Testis (tissue), 5 donors: ENCODE results near the gene CXXC5. TPM values are rescaled to one million over a fixed set of nuclear protein-coding genes. Genes with fewer than 3 reads are reported as not detected.
A peak's percentile ranks its signal among the peaks of the same experiment; 100 is the strongest.
"Not testable (repeated sequence)": the region's sequence is repeated elsewhere in the genome, so short reads cannot be mapped to it uniquely, and the experiment has no call there.

Source experiments
- DNase-seq: peaks from one replicate; pipeline ENCODE4 v3.0.0-alpha.2; 2019
- H3K27ac ChIP-seq, 2 donors: fragments of 200-600 bp; sonication (generic); one replicate each; pipeline ENCODE4 v1.5.1; 2019
- H3K27me3 ChIP-seq: fragments of 200-600 bp; sonication (generic); one replicate; pipeline ENCODE4 v1.5.1; 2019
- H3K36me3 ChIP-seq: fragments of 200-600 bp; sonication (generic); one replicate; pipeline ENCODE4 v1.5.1; 2017; ENCODE audit warnings: low read depth; ENCODE audit errors: missing control alignments
- H3K4me1 ChIP-seq: fragments of 200-600 bp; sonication (generic); one replicate; pipeline ENCODE4 v1.5.1; 2019
- H3K4me3 ChIP-seq, 2 donors: fragments of 200-600 bp; sonication (generic); one replicate each; pipeline ENCODE4 v1.5.1; 2017 to 2019
- H3K9me3 ChIP-seq: fragments of 200-600 bp; sonication (generic); one replicate; pipeline ENCODE4 v1.5.1; 2017
- CTCF ChIP-seq, 3 experiments: fragments of 450-650 bp in 2 of 3; fragments of 200-600 bp in 1 of 3; sonication (generic) in 1 of 3; IDR thresholded peaks; one replicate each; pipeline ENCODE4 v1.5.1; 2016 to 2019; ENCODE audit warnings: antibody characterized with exemption in 3 of 3, mild to moderate bottlenecking in 2 of 3, moderate library complexity in 1 of 3
- POLR2A ChIP-seq: fragments of 450-650 bp; IDR thresholded peaks from one replicate; pipeline ENCODE4 v1.6.1; 2017; ENCODE audit warnings: antibody characterized with exemption, mild to moderate bottlenecking, moderate library complexity
- WGBS, 2 donors: methylation state at CpG; one replicate each; pipeline ENCODE4 v1.1.5; 2018; 5-methylcytosine and 5-hydroxymethylcytosine counted together
- intact Hi-C: fragments of 100-400 bp; cut with DNase I; formaldehyde crosslinking; loops from one replicate; pipeline ENCODE4 v1.15.1; 2023; ENCODE audit warnings: low total_unique reads
- long read RNA-seq, 2 donors: transcript quantifications; one replicate each; lab custom pipeline, GENCODE V29; 2026
- polyA plus RNA-seq: library from polyadenylated mRNA; stranded (reverse); fragments of 350-450 nt; fragmentation: Illumina TruSeq; extraction: RNeasy Lipid Tissue Mini Kit (QIAGEN cat#74804); gene quantifications from one replicate; pipeline ENCODE4 v1.2.3, GENCODE V29; 2014; ENCODE audit warnings: low read depth, low replicate concordance; ENCODE audit not compliant: insufficient read depth
- total RNA-seq, 2 donors: library from RNA; depleted of rRNA; stranded (reverse); fragments of >200 nt; gene quantifications; one replicate each; pipeline ENCODE4 v1.2.3, GENCODE V29; 2016

CXXC5 gene
- 10 to 100 TPM; 71.1 to 78.3 TPM for total RNA-seq
- 94.7 TPM for polyA plus RNA-seq
- long read RNA-seq, donor 1, transcript CXXC5-201 (3 exons, 2,658 nt) = major isoform, 28 of 34 reads
- long read RNA-seq, donor 1, partial matches to known transcripts = 0 of 34 reads
- long read RNA-seq, donor 1, other reads (novel, unspliced or antisense) = 0 of 34 reads
- long read RNA-seq, donor 2, transcript CXXC5-206 (2 exons, 777 nt) = minor isoform, 5 of 46 reads
- long read RNA-seq, donor 2, transcript CXXC5-211 (3 exons, 1,892 nt) = minor isoform, 5 of 46 reads
- long read RNA-seq, donor 2, transcript CXXC5-201 (3 exons, 2,658 nt) = major isoform, 23 of 46 reads
- long read RNA-seq, donor 2, partial matches to known transcripts = 13 of 46 reads
- long read RNA-seq, donor 2, other reads (novel, unspliced or antisense) = 0 of 46 reads

GRCh38 chr5:139648205-139649081, at the start of gene CXXC5:
Gene CXXC5 (plus strand): TSS chr5:139648349. CDS start chr5:139680524, 32,175 bp downstream.
- H3K36me3 ChIP-seq = no peaks in the 10 kb centered on the region
- DNase-seq = peak; percentile 84
- peaks cover 47% of the 10 kb centered on the region for H3K4me1 ChIP-seq
- WGBS, 2 donors = 0 to 1% methylated on average over 6 to 66 of the region's 106 CpGs
- H3K27ac ChIP-seq = peak within 1 kb of the TSS; percentile 52 to 73
- no peaks in the 10 kb centered on the region for H3K9me3 ChIP-seq
- TF ChIP-seq CTCF (IDR thresholded peaks at IDR 0.05) (no peak), POLR2A (no peak)
- intact Hi-C loops = no loop called here
- peak within 1 kb of the TSS; percentile 71 to 72 for H3K4me3 ChIP-seq
- H3K27me3 ChIP-seq = no peaks in the 10 kb centered on the region

DNA sequence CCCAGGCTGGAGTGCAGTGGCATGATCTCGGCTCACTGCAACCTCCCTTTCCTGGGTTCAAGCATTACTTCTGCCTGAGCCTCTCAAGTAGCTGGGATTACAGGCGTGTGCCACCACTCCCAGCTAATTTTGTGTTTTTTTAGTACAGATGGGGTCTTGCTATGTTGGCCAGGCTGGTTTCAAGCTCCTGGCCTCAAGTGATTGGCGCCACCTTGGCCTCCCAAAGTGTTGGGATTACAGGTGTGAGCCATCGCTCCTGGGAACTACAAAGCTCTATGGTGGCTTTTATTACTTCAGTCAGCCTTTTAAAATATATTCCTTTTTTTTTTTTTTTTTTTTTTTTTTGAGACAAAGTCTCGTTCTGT, 49.6 kb upstream of the CXXC5 start:
- H3K27ac ChIP-seq, DNase-seq, H3K27me3 ChIP-seq, intact Hi-C loops, H3K4me1 ChIP-seq, H3K36me3 ChIP-seq, H3K9me3 ChIP-seq, H3K4me3 ChIP-seq: not testable (repeated sequence)
- 94 to 98% methylated on average over 5 of the region's 5 CpGs for WGBS, 2 donors

DNA sequence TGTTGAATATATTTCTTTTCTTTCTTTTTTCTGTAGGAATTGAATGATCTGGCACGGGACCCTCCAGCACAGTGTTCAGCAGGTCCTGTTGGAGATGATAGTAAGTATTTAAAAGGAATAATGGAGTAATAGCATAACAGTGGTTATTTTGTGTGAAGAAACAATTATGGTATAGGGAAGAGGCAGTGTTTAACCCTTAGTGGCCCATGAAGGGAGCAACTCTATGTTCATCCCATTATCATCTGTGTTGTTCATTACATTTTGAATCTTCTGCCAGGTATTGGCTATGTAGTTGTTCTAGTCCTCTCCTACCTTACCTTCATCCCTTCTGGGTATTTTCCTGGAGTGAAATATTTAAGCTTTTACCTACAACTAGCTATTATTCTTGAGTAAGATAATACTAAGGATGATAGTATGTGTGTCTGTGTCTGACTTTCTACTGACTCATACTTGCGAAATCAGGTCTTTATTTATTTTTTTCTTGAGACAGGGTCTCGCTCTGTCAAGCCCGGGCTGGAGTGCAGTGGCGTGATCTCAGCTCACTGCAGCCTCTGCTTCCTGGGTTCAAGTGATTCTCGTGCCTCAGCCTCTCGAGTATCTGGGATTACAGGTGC, 47.7 kb upstream of the CXXC5 start:
- Histone ChIP-seq H3K4me3 (no peak overlapping the region), H3K27ac (no peak overlapping the region), H3K4me1 (no peaks in the 10 kb centered on the region), H3K27me3 (no peaks in the 10 kb centered on the region), H3K9me3 (no peaks in the 10 kb centered on the region), H3K36me3 (no peaks in the 10 kb centered on the region)
- intact Hi-C loops = no loop called here
- whole genome bisulfite sequencing, 2 donors = 92 to 94% methylated on average over 7 of the region's 7 CpGs
- TF ChIP-seq POLR2A (no peak), CTCF (IDR thresholded peaks at IDR 0.05) (no peak)
- no peak for DNase-seq

GRCh38 chr5:139601429-139601828, 46.7 kb upstream of the CXXC5 start:
- DNase-seq = no peak
- Histone ChIP-seq H3K36me3 (no peaks in the 10 kb centered on the region), H3K4me3 (no peak overlapping the region), H3K27ac (no peak overlapping the region), H3K4me1 (no peaks in the 10 kb centered on the region), H3K9me3 (no peaks in the 10 kb centered on the region), H3K27me3 (no peaks in the 10 kb centered on the region)
- 94 to 96% methylated on average over 12 of the region's 12 CpGs for WGBS, 2 donors
- intact Hi-C loops = no loop called here
- TF ChIP-seq CTCF (IDR thresholded peaks at IDR 0.05) (no peak), POLR2A (no peak)

- intact Hi-C loops, H3K4me1 ChIP-seq, H3K27ac ChIP-seq, H3K9me3 ChIP-seq, DNase-seq, H3K36me3 ChIP-seq, H3K27me3 ChIP-seq, H3K4me3 ChIP-seq: not testable (repeated sequence)
- whole genome bisulfite sequencing, 2 donors = 91 to 94% methylated on average over 9 of the region's 9 CpGs
Observed at GRCh38 chr5:139601948-139602347, 46.2 kb upstream of the CXXC5 start.
